ENCODE measurements around the gene ZNF679.
"Not testable (repeated sequence)": the region's sequence is repeated elsewhere in the genome, so short reads cannot be mapped to it uniquely, and the experiment has no call there.

Gene ZNF679

DNA sequence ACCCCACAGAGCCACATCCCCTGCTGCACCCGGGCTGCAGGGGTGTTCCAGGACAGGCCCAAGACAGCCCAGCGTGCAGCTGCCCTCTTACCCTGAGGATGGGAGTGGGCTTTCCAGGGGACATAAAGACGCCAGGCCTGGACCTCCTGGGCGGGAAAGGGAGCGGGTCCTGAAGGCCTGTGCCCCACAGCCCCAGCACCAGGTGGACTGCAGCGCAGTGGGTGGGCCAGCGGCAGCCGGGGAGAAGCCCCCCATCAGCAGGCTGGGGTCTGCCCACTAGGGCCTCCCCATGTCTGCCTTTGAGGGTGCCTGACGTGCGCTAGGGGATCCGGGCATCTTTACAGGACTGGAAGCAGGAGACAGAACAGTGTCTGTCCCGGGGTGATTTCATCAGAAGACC is 43.9 kb upstream of the ZNF679 start:
- TF ChIP-seq, protein P1, sequence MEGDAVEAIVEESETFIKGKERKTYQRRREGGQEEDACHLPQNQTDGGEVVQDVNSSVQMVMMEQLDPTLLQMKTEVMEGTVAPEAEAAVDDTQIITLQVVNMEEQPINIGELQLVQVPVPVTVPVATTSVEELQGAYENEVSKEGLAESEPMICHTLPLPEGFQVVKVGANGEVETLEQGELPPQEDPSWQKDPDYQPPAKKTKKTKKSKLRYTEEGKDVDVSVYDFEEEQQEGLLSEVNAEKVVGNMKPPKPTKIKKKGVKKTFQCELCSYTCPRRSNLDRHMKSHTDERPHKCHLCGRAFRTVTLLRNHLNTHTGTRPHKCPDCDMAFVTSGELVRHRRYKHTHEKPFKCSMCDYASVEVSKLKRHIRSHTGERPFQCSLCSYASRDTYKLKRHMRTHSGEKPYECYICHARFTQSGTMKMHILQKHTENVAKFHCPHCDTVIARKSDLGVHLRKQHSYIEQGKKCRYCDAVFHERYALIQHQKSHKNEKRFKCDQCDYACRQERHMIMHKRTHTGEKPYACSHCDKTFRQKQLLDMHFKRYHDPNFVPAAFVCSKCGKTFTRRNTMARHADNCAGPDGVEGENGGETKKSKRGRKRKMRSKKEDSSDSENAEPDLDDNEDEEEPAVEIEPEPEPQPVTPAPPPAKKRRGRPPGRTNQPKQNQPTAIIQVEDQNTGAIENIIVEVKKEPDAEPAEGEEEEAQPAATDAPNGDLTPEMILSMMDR (IDR thresholded peaks at IDR 0.05; ENCODE audit: low read depth, low read length, missing control alignments): no peak
- Histone ChIP-seq H3K4me3 (ENCODE audit: low read depth, low read length) (no peak overlapping the region), H3K36me3 (replicated peaks) (no peaks in the 10 kb centered on the region), H3K27ac (no peak overlapping the region), H3K27me3 (replicated peaks) (no peaks in the 10 kb centered on the region)
- no peak for DNase-seq
- in situ Hi-C loops (cut with HindIII; ENCODE audit: low pct_ligation_motif_present, low sequenced_read_pairs): no loop called here

DNA sequence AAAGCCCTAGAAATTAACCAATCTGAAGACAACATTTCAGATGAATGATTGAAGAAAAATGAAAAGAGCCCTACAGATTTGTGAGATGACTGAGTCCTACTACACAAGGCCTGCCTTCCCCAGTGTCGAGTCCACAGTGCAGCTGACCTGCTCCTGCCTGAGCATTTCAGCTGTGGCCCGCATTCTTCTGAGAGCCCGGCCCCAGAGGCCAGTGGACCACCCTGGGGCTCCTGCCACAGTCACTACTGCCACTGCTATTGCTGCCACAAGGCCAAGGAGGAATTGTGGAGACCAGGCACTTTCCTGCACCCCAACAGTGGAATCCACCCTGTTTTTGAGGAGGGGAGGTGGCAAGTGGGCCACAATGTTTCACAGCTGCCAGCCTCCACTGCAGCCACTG is 40.9 kb upstream of the ZNF679 start:
- Histone ChIP-seq H3K27me3 (replicated peaks) (no peaks in the 10 kb centered on the region), H3K36me3 (replicated peaks) (no peaks in the 10 kb centered on the region), H3K27ac (no peak overlapping the region), H3K4me3 (ENCODE audit: low read depth, low read length) (no peak overlapping the region)
- no peak for DNase-seq
- TF ChIP-seq, protein P1 (IDR thresholded peaks at IDR 0.05; ENCODE audit: low read depth, low read length, missing control alignments): no peak
- in situ Hi-C loops (cut with HindIII; ENCODE audit: low pct_ligation_motif_present, low sequenced_read_pairs): no loop called here

DNA sequence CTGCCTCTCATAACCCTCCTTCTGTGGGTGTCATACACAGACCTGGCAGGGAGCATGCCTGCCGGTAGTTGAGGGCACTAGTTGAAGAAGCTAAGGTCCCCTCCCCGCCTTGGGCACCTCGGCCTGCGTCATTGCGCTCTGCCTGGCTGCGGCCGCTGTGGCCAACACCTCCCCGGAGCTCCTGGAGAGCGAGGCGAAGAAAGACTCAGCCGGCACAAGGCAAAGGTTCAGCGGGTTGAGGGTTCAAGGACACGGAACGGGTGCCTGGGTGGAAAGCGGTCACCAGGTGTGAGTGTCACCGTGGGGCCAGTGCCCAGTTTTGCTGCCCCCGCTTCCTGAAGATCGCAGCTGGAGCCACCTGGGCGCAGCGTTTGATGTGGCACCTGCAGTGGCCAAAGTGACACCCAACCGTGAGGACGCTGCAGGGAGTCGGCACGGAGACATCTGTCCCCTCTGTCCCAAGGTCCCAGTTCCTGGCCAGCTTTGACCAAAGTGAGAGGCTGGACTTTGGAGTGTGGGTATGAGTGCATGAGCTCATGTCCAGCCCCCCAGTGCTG is 36.0 kb upstream of the ZNF679 start:
- in situ Hi-C loops (cut with HindIII; ENCODE audit: low pct_ligation_motif_present, low sequenced_read_pairs): no loop called here
- TF ChIP-seq, protein P1 (IDR thresholded peaks at IDR 0.05; ENCODE audit: low read depth, low read length, missing control alignments): no peak

DNA sequence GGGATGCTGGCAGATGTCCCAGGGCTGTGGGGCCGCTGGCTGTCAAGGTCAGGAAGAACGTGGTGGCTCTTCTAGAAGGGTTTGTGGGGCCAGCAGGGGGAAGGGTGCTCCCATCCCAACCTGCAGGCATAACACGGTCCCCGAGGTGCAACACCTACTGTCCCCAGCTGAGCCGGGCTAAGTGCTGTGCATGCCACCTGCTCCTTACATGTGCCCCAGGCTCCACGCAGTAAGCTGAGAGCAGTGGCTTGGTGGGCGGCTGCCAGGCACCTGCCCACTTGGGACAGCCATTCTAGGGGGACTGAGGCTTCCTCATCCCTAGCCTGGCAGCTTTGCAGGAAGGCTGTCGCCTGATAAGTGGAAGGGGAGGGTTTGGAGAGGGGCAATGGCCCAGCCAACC is 35.5 kb upstream of the ZNF679 start:
- H3K27ac ChIP-seq: no peak overlapping the region
- H3K4me3 ChIP-seq (ENCODE audit: low read depth, low read length): no peak overlapping the region
- in situ Hi-C loops (cut with HindIII; ENCODE audit: low pct_ligation_motif_present, low sequenced_read_pairs): no loop called here
- DNase-seq: no peak
- no peaks in the 10 kb centered on the region for H3K27me3 ChIP-seq (replicated peaks)
- TF ChIP-seq, protein P1 (IDR thresholded peaks at IDR 0.05; ENCODE audit: low read depth, low read length, missing control alignments): no peak
- no peaks in the 10 kb centered on the region for H3K36me3 ChIP-seq (replicated peaks)

More for the DNA sequence above, 36.0 kb upstream of the ZNF679 start:
- no peaks in the 10 kb centered on the region for H3K27me3 ChIP-seq (replicated peaks)
- H3K4me3 ChIP-seq (ENCODE audit: low read depth, low read length): no peak overlapping the region
- DNase-seq: no peak
- H3K27ac ChIP-seq: no peak overlapping the region
- H3K36me3 ChIP-seq (replicated peaks): no peaks in the 10 kb centered on the region

DNA sequence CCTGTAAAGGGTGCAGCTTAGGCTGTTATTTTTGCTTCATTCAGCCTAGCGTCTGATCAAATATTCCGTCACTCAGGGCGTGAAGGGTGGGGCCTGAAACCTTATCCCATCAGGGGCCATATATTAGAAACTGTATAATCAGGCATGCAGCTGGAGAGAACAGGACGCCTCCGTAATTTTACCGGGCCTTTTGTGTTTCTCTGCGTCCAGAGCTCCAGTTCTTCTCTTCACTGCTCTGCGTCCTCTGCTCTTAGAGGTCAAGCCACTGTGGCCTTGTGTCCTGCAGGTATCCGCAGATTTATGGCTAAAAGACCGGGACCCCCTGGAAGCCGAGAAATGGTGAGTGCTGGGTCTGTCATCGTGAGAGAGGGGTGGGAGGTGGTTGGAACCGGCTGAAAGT is 21.4 kb upstream of the ZNF679 start, which contains the start of gene ZNF735:
ZNF735 (plus strand) TSS at position 301 of the 400 bp plus-strand sequence; CDS start at position 301, 0 bp downstream.
- DNase-seq: no peak
- no peaks in the 10 kb centered on the region for H3K36me3 ChIP-seq (replicated peaks)
- in situ Hi-C loops (cut with HindIII; ENCODE audit: low pct_ligation_motif_present, low sequenced_read_pairs): no loop called here
- H3K4me3 ChIP-seq (ENCODE audit: low read depth, low read length): no peak within 1 kb of the TSS
- H3K27me3 ChIP-seq (replicated peaks): no peaks in the 10 kb centered on the region
- TF ChIP-seq, protein P1 (IDR thresholded peaks at IDR 0.05; ENCODE audit: low read depth, low read length, missing control alignments): no peak
- H3K27ac ChIP-seq: no peak within 1 kb of the TSS

DNA sequence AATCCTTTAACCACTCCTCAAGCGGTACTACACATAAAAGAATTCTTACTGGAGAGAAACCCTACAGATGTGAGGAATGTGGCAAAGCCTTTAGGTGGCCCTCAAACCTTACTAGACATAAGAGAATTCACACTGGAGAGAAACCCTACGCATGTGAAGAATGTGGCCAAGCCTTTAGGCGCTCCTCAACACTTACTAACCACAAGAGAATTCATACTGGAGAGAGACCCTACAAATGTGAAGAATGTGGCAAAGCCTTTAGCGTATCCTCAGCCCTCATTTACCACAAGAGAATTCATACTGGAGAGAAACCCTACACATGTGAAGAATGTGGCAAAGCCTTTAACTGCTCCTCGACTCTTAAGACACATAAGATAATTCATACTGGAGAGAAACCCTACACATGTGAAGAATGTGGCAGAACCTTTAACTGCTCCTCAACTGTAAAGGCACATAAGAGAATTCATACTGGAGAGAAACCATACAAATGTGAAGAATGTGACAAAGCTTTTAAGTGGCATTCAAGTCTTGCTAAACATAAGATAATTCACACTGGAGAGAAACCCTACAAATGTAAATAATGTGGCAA is 8.5 kb upstream of the ZNF679 start:
- H3K27ac ChIP-seq; H3K36me3 ChIP-seq (replicated peaks); DNase-seq; H3K27me3 ChIP-seq (replicated peaks); in situ Hi-C loops (cut with HindIII; ENCODE audit: low pct_ligation_motif_present, low sequenced_read_pairs); H3K4me3 ChIP-seq (ENCODE audit: low read depth, low read length): not testable (repeated sequence)
